Natural killer cell (primary cell): ENCODE data around the gene HTATSF1. TPM values are rescaled to one million over a fixed set of nuclear protein-coding genes. Genes with fewer than 3 reads are reported as not detected.

Experiments
- ATAC-seq, 3 donors: fragments of 150-1000 bp in 2 of 3; fragments of 200-7000 bp in 1 of 3; cut with Tn5 transposase; 1 replicate in 1 of 3; 2 replicates in 2 of 3; pipeline ENCODE4 v1.10.0; 2021; ENCODE audit warnings: mild to moderate bottlenecking in 2 of 3, moderate library complexity in 2 of 3
- DNase-seq, 2 donors: peaks; one replicate each; pipeline versions ENCODE4 v3.0.0 to v3.0.0-alpha.2; 2013 to 2021; ENCODE audit warnings: mixed read lengths in 1 of 2
- H3K27ac ChIP-seq: one replicate; pipeline ENCODE4 v1.5.1; 2013; ENCODE audit warnings: mild to moderate bottlenecking, low read length
- H3K27me3 ChIP-seq: one replicate; pipeline ENCODE4 v1.6.1; 2013; ENCODE audit warnings: low read length; ENCODE audit not compliant: control insufficient read depth, insufficient read depth
- H3K36me3 ChIP-seq: one replicate; pipeline ENCODE4 v1.6.1; 2013; ENCODE audit warnings: low read length; ENCODE audit not compliant: control insufficient read depth, insufficient read depth
- H3K4me1 ChIP-seq: one replicate; pipeline ENCODE4 v1.6.1; 2013; ENCODE audit warnings: low read length; ENCODE audit not compliant: control insufficient read depth, insufficient read depth
- H3K4me3 ChIP-seq: one replicate; pipeline ENCODE4 v1.5.1; 2013; ENCODE audit warnings: low read length
- H3K9me3 ChIP-seq: one replicate; pipeline ENCODE4 v1.6.1; 2013; ENCODE audit warnings: low read length; ENCODE audit not compliant: control insufficient read depth, insufficient read depth
- H3K27ac Mint-ChIP-seq, 2 donors: one replicate each; pipeline ENCODE4 v1.8.0; 2022; ENCODE audit warnings: mild to moderate bottlenecking in 2 of 2, mixed read lengths in 2 of 2, moderate library complexity in 1 of 2
- H3K27me3 Mint-ChIP-seq, 2 donors: one replicate each; pipeline ENCODE4 v1.8.0; 2022; ENCODE audit warnings: low read depth in 2 of 2, mixed read lengths in 2 of 2
- H3K36me3 Mint-ChIP-seq: one replicate; pipeline ENCODE4 v1.8.0; 2022; ENCODE audit warnings: mixed read lengths
- H3K4me1 Mint-ChIP-seq, 2 donors: one replicate each; pipeline ENCODE4 v1.8.0; 2022; ENCODE audit warnings: mixed read lengths in 2 of 2
- H3K4me3 Mint-ChIP-seq: one replicate; pipeline ENCODE4 v1.8.0; 2022; ENCODE audit warnings: mild to moderate bottlenecking, moderate library complexity, mixed read lengths
- H3K9me3 Mint-ChIP-seq, 2 donors: one replicate each; pipeline ENCODE4 v1.8.0; 2022; ENCODE audit warnings: mixed read lengths in 2 of 2
- CTCF ChIP-seq: fragments of 200-600 bp; IDR thresholded peaks from one replicate; pipeline ENCODE4 v1.8.0; 2022; ENCODE audit warnings: antibody characterized with exemption
- WGBS: methylation state at CpG from one replicate; pipeline ENCODE4 v1.1.7; 2013; ENCODE audit warnings: missing lambda C conversion rate; ENCODE audit not compliant: insufficient coverage; 5-methylcytosine and 5-hydroxymethylcytosine counted together
- intact Hi-C: fragments of 100-400 bp; cut with micrococcal nuclease; formaldehyde crosslinking; loops from one replicate; pipeline ENCODE4 v1.14.2; 2022
- total RNA-seq, 4 donors: library from RNA; stranded (reverse); fragments of 120-200 nt in 1 of 4; gene quantifications; one replicate each; pipeline versions ENCODE4 v1.2.3 to v1.2.4, GENCODE V29; 2013 to 2022

HTATSF1 gene
- total RNA-seq, 3 donors from 2014 or later (not counting 1 experiment from before 2014, with no cell fraction given): 26.4 to 30.4 (median 28.2) TPM

- peaks cover 0 to 6% of the 10 kb centered on the region in 2 donors for H3K27me3 Mint-ChIP-seq
- DNase-seq: no peak
- no peaks in the 10 kb centered on the region for H3K4me1 ChIP-seq
- no peak overlapping the region for H3K27ac Mint-ChIP-seq
- H3K9me3 Mint-ChIP-seq: no peaks in the 10 kb centered on the region
- no peaks in the 10 kb centered on the region for H3K27me3 ChIP-seq
- no peaks in the 10 kb centered on the region for H3K36me3 ChIP-seq
- no peaks in the 10 kb centered on the region for H3K4me1 Mint-ChIP-seq
- no peak overlapping the region for H3K27ac ChIP-seq
- intact Hi-C loops: no loop called here
- no peak overlapping the region for H3K4me3 ChIP-seq
- no peak for ATAC-seq
- H3K4me3 Mint-ChIP-seq: no peak overlapping the region
- TF ChIP-seq CTCF: no peak
- H3K36me3 Mint-ChIP-seq: no peaks in the 10 kb centered on the region
- no peaks in the 10 kb centered on the region for H3K9me3 ChIP-seq
These were observed 26.4 kb downstream of the HTATSF1 start for GRCh38 chrX:136523770-136524169.

- DNase-seq: no peak
- H3K4me3 ChIP-seq: no peak overlapping the region
- no peak for TF ChIP-seq CTCF
- H3K27me3 Mint-ChIP-seq: peaks cover 0 to 6% of the 10 kb centered on the region in 2 donors
- H3K4me1 Mint-ChIP-seq: no peaks in the 10 kb centered on the region
- H3K27ac ChIP-seq: no peak overlapping the region
- no peaks in the 10 kb centered on the region for H3K36me3 ChIP-seq
- no peaks in the 10 kb centered on the region for H3K9me3 Mint-ChIP-seq
- 79% methylated on average over 2 of the region's 2 CpGs for WGBS
- H3K27me3 ChIP-seq: no peaks in the 10 kb centered on the region
- H3K36me3 Mint-ChIP-seq: no peaks in the 10 kb centered on the region
- H3K4me3 Mint-ChIP-seq: no peak overlapping the region
- no peak for ATAC-seq
- H3K27ac Mint-ChIP-seq: no peak overlapping the region
- no peaks in the 10 kb centered on the region for H3K9me3 ChIP-seq
- intact Hi-C loops: no loop called here
- no peaks in the 10 kb centered on the region for H3K4me1 ChIP-seq
These were observed 28.6 kb downstream of the HTATSF1 start for GRCh38 chrX:136525738-136526606.

GRCh38 chrX:136528645-136529315, 31.4 kb downstream of the HTATSF1 start:
- intact Hi-C loops: no loop called here

More at GRCh38 chrX:136528645-136529315, 31.4 kb downstream of the HTATSF1 start:
- Mint-ChIP-seq H3K9me3 (no peaks in the 10 kb centered on the region), H3K27me3 (peaks cover under 1 to 6% of the 10 kb centered on the region in 2 donors), H3K4me1 (no peaks in the 10 kb centered on the region), H3K4me3 (no peak overlapping the region), H3K36me3 (no peaks in the 10 kb centered on the region), H3K27ac (peak overlapping the region in 1 of 2 donors; percentile 12)
- TF ChIP-seq CTCF: no peak
- ATAC-seq (no peak), DNase-seq (no peak)
- Histone ChIP-seq H3K4me1 (no peaks in the 10 kb centered on the region), H3K27ac (no peak overlapping the region), H3K36me3 (no peaks in the 10 kb centered on the region), H3K4me3 (no peak overlapping the region), H3K27me3 (no peaks in the 10 kb centered on the region), H3K9me3 (no peaks in the 10 kb centered on the region)
- WGBS: 95% methylated on average over 7 of the region's 8 CpGs
